GM12878 (cell line): Measurements from ENCODE around the gene KLF4. TPM values are rescaled to one million over a fixed set of nuclear protein-coding genes. Genes with fewer than 3 reads are reported as not detected.

ENCODE experiments used
- ATAC-seq: fragments of 200-7000 bp; cut with Tn5 transposase; 3 replicates; pipeline ENCODE4 v1.9.1; 2020; ENCODE audit warnings: mild to moderate bottlenecking, moderate library complexity
- BruUV-seq: library from RNA; stranded (reverse); fragments of 400-500 nt; replicated peaks from 2 replicates; lab custom pipeline; 2021; lab: Mats Ljungman, UMichigan
- CTCF ChIA-PET: fragments of 300-600 bp; sonication (Branson Sonifier 250); formaldehyde crosslinking; extraction: SDS; loops from one replicate; lab custom pipeline; 2021; ENCODE audit warnings: inconsistent platforms; lab: Yijun Ruan, JAX
- POLR2A ChIA-PET: fragments of 350-600 bp; formaldehyde crosslinking; extraction: SDS; loops from one replicate; lab custom pipeline; 2021; ENCODE audit warnings: inconsistent platforms; lab: Charles Lee
- RAD21 ChIA-PET: fragments of 300-600 bp; sonication (Branson Sonifier 250); formaldehyde crosslinking; loops from one replicate; lab custom pipeline; 2023; ENCODE audit warnings: antibody characterized with exemption; ENCODE audit not compliant: unreplicated experiment; lab: Charles Lee
- SMC1A ChIA-PET: fragments of 300-600 bp; sonication (Branson Sonifier 250); formaldehyde crosslinking; loops from one replicate; lab custom pipeline; 2023; ENCODE audit not compliant: unreplicated experiment, uncharacterized antibody; lab: Charles Lee
- DNase-seq: peaks from one replicate; pipeline ENCODE4 v3.0.0-alpha.2; 2011; ENCODE audit warnings: low read depth, low spot score
- FAIRE-seq: peaks from 3 replicates; lab custom pipeline; 2011; peaks lifted over from hg19 to GRCh38; lab: Jason Lieb, UNC
- H2AFZ ChIP-seq: 2 replicates; pipeline ENCODE4 v1.6.0; 2011; ENCODE audit warnings: low read depth, low read length, control low read depth; ENCODE audit not compliant: control insufficient read depth
- H3K27ac ChIP-seq: 2 replicates; pipeline ENCODE4 v1.5.1; 2011; ENCODE audit warnings: control low read depth; ENCODE audit not compliant: control insufficient read depth, insufficient read depth
- H3K27me3 ChIP-seq, 2 experiments: replicated peaks in 1 of 2; 2 replicates each; pipeline versions ENCODE4 v1.6.0 to v1.6.1; 2011; ENCODE audit warnings: low read length in 1 of 2; ENCODE audit not compliant: control insufficient read depth in 2 of 2, insufficient read depth in 2 of 2
- H3K36me3 ChIP-seq, 2 experiments: 2 replicates each; pipeline ENCODE4 v1.5.1; 2011; ENCODE audit warnings: low read length in 1 of 2; ENCODE audit not compliant: control insufficient read depth in 2 of 2, insufficient read depth in 2 of 2
- H3K4me1 ChIP-seq: 2 replicates; pipeline ENCODE4 v1.6.1; 2011; ENCODE audit warnings: mild to moderate bottlenecking, low read length, moderate library complexity, mixed read lengths; ENCODE audit not compliant: control insufficient read depth, insufficient read depth
- H3K4me2 ChIP-seq: 2 replicates; pipeline ENCODE4 v1.6.0; 2011; ENCODE audit warnings: control low read depth; ENCODE audit not compliant: control insufficient read depth, insufficient read depth
- H3K4me3 ChIP-seq: fragments of 200-600 bp; sonication (generic); 2 replicates; pipeline ENCODE4 v1.5.1; 2016
- H3K79me2 ChIP-seq: 2 replicates; pipeline ENCODE4 v1.6.0; 2011; ENCODE audit warnings: low read length; ENCODE audit not compliant: control insufficient read depth, insufficient read depth
- H3K9ac ChIP-seq: 2 replicates; pipeline ENCODE4 v1.8.0; 2011; ENCODE audit warnings: low read length, control low read depth, mixed read lengths; ENCODE audit not compliant: control insufficient read depth, insufficient read depth
- H3K9me3 ChIP-seq: replicated peaks from 3 replicates; pipeline ENCODE4 v1.5.1; 2011; ENCODE audit warnings: mild to moderate bottlenecking, low read length; ENCODE audit not compliant: control insufficient read depth, insufficient read depth
- H4K20me1 ChIP-seq: 2 replicates; pipeline ENCODE4 v1.6.0; 2011; ENCODE audit not compliant: control insufficient read depth, insufficient read depth
- BCL11A ChIP-seq: IDR thresholded peaks from 2 replicates; pipeline ENCODE4 v1.6.1; 2011; ENCODE audit warnings: low read depth, low read length
- EGR1 ChIP-seq, 2 experiments: IDR thresholded peaks; 1 replicate in 1 of 2; 2 replicates in 1 of 2; pipeline ENCODE4 v1.6.1; 2011 to 2012; ENCODE audit warnings: low read depth in 2 of 2, low read length in 2 of 2, borderline replicate concordance in 1 of 2, mild to moderate bottlenecking in 1 of 2, moderate library complexity in 1 of 2
- ELK1 ChIP-seq: IDR thresholded peaks from 2 replicates; pipeline ENCODE4 v1.6.1; 2012; ENCODE audit warnings: low read depth, low read length, improper control_type of control experiment
- JUND ChIP-seq: IDR thresholded peaks from 2 replicates; pipeline ENCODE4 v1.6.1; 2012; ENCODE audit warnings: low read depth, mild to moderate bottlenecking, low read length, improper control_type of control experiment, moderate library complexity
- MEF2A ChIP-seq: IDR thresholded peaks from 2 replicates; pipeline ENCODE4 v1.6.1; 2011; ENCODE audit warnings: low read depth, mild to moderate bottlenecking, low read length, moderate library complexity; ENCODE audit not compliant: insufficient read depth
- NKRF ChIP-seq: fragments of 450-650 bp; conservative IDR thresholded peaks from 2 replicates; pipeline ENCODE4 v1.6.1; 2017; ENCODE audit warnings: mild to moderate bottlenecking, moderate library complexity
- PKNOX1 ChIP-seq: fragments of 450-650 bp; IDR thresholded peaks from 2 replicates; pipeline ENCODE4 v1.6.1; 2016; ENCODE audit warnings: mild to moderate bottlenecking
- PML ChIP-seq: IDR thresholded peaks from 2 replicates; pipeline ENCODE4 v1.6.1; 2012; ENCODE audit warnings: low read length, inconsistent platforms
- SIX5 ChIP-seq: IDR thresholded peaks from 2 replicates; pipeline ENCODE4 v1.6.1; 2011; ENCODE audit warnings: mild to moderate bottlenecking, low read depth, low read length, moderate library complexity; ENCODE audit not compliant: severe bottlenecking
- STAT1 ChIP-seq: fragments of 450-650 bp; conservative IDR thresholded peaks from 2 replicates; pipeline ENCODE4 v1.6.1; 2014; ENCODE audit warnings: antibody characterized with exemption, mild to moderate bottlenecking
- YBX1 ChIP-seq: fragments of 450-650 bp; IDR thresholded peaks from 2 replicates; pipeline ENCODE4 v1.6.1; 2016; ENCODE audit warnings: antibody characterized with exemption
- ZNF384 ChIP-seq: IDR thresholded peaks from 2 replicates; pipeline ENCODE4 v1.6.1; 2012; ENCODE audit warnings: low read depth, mild to moderate bottlenecking, low read length, improper control_type of control experiment, borderline replicate concordance
- WGBS: methylation state at CpG from one replicate; pipeline ENCODE4 v1.1.6; 2016; ENCODE audit warnings: low lambda C conversion rate; ENCODE audit not compliant: insufficient replicate concordance, insufficient coverage; ENCODE audit errors: missing lambda C conversion rate; 5-methylcytosine and 5-hydroxymethylcytosine counted together
- in situ Hi-C: fragments of 300-500 bp; cut with MboI; formaldehyde crosslinking; loops from 9 replicates; pipeline ENCODE4 v1.14.3; 2018; ENCODE audit warnings: mixed read lengths
- intact Hi-C: fragments of 100-400 bp; cut with micrococcal nuclease; formaldehyde crosslinking; loops from one replicate; pipeline ENCODE4 v1.14.2; 2022; ENCODE audit not compliant: unreplicated experiment
- polyA plus RNA-seq, 11 experiments: library from polyadenylated mRNA; depleted of rRNA in 4 of 11; unstranded in 6 of 11; stranded (reverse) in 5 of 11; fragments of >200 nt; fragmentation: Nextera tagmentation in 4 of 11; fragmentation: Illumina TruSeq in 1 of 11; extraction: Ambion mirVana in 4 of 11; extraction: Trizol in 1 of 11; gene quantifications; 1 replicate in 1 of 11; 2 replicates in 10 of 11; pipeline versions ENCODE4 v1.2.1 to v1.2.3, GENCODE V29; 2011 to 2016; ENCODE audit warnings: inconsistent platforms in 2 of 11, missing spikeins in 2 of 11, low read depth in 1 of 11
- total RNA-seq, 4 experiments: library from RNA; depleted of rRNA in 3 of 4; stranded (reverse); fragments of >200 nt in 3 of 4; fragmentation: Illumina TruSeq in 1 of 4; extraction: Trizol in 1 of 4; gene quantifications; 2 replicates each; pipeline versions ENCODE4 v1.2.1 to v1.2.3, GENCODE V29; 2013 to 2021
- TF ChIP-seq, protein P1 (sequence below): fragments of 450-650 bp; IDR thresholded peaks from 2 replicates; pipeline ENCODE4 v1.6.1; 2016; ENCODE audit warnings: mild to moderate bottlenecking
- TF ChIP-seq, protein P2 (sequence below): IDR thresholded peaks from 2 replicates; pipeline ENCODE4 v1.6.1; 2011; ENCODE audit warnings: borderline replicate concordance, low read depth, mild to moderate bottlenecking, moderate library complexity, low read length; ENCODE audit not compliant: insufficient read depth, poor library complexity, severe bottlenecking

KLF4 gene
- total and polyA plus RNA-seq, 10 of the 15 experiments (the other 5 are each of a cell fraction or from before 2014, with no cell fraction given), result 0.03 to 0.40 (median 0.10) TPM; not detected in 1

GRCh38 chr9:107453479-107453878, 36.1 kb downstream of the KLF4 start:
- Histone ChIP-seq H3K4me1 (no peaks in the 10 kb centered on the region), H3K79me2 (no peaks in the 10 kb centered on the region), H3K27me3 (no peaks in the 10 kb centered on the region; a peak in 1 of 4 replicates), H3K4me2 (no peak overlapping the region), H3K36me3 (no peaks in the 10 kb centered on the region), H3K27ac (no peak overlapping the region), H4K20me1 (no peaks in the 10 kb centered on the region), H3K9ac (no peak overlapping the region), H3K4me3 (no peak overlapping the region), H3K9me3 (no peaks in the 10 kb centered on the region), H2AFZ (no peak overlapping the region)
- in situ Hi-C loops (no loop called here), intact Hi-C loops (no loop called here)
- WGBS, result 21% methylated on average over 4 of the region's 4 CpGs
- DNase-seq, result no peak
- FAIRE-seq, result no peak
- ChIA-PET SMC1A (no interaction called here), POLR2A (no interaction called here), RAD21 (no interaction called here), CTCF (no interaction called here)
- no peak for ATAC-seq
- TF ChIP-seq JUND (no peak), BCL11A (no peak), STAT1 (no peak), PKNOX1 (no peak), ELK1 (no peak), NKRF (no peak), ZNF384 (no peak), PML (no peak), YBX1 (no peak), EGR1 (IDR thresholded peaks at IDR 0.05; ENCODE audit: borderline replicate concordance in 1 of 2, low read depth in 2 of 2, low read length in 2 of 2) (no peak), MEF2A (no peak), SIX5 (no peak)
- TF ChIP-seq, protein P1, sequence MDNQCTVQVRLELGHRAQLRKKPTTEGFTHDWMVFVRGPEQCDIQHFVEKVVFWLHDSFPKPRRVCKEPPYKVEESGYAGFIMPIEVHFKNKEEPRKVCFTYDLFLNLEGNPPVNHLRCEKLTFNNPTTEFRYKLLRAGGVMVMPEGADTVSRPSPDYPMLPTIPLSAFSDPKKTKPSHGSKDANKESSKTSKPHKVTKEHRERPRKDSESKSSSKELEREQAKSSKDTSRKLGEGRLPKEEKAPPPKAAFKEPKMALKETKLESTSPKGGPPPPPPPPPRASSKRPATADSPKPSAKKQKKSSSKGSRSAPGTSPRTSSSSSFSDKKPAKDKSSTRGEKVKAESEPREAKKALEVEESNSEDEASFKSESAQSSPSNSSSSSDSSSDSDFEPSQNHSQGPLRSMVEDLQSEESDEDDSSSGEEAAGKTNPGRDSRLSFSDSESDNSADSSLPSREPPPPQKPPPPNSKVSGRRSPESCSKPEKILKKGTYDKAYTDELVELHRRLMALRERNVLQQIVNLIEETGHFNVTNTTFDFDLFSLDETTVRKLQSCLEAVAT, result no peak
- TF ChIP-seq, protein P2, sequence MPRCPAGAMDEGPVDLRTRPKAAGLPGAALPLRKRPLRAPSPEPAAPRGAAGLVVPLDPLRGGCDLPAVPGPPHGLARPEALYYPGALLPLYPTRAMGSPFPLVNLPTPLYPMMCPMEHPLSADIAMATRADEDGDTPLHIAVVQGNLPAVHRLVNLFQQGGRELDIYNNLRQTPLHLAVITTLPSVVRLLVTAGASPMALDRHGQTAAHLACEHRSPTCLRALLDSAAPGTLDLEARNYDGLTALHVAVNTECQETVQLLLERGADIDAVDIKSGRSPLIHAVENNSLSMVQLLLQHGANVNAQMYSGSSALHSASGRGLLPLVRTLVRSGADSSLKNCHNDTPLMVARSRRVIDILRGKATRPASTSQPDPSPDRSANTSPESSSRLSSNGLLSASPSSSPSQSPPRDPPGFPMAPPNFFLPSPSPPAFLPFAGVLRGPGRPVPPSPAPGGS, result no peak
- BruUV-seq, result no TSS peak
